ENCODE results near the gene IL13RA1.
"Not testable (repeated sequence)": the region's sequence is repeated elsewhere in the genome, so short reads cannot be mapped to it uniquely, and the experiment has no call there.

IL13RA1 gene

GRCh38 chrX:118726887-118727685, at the start of gene IL13RA1:
IL13RA1 (plus strand) TSS chrX:118727606; CDS start chrX:118727639, 33 bp downstream.
- no peak for DNase-seq (ENCODE audit: low read depth in 3 of 3)

- no peak for DNase-seq (ENCODE audit: low read depth in 3 of 3)
Measured at GRCh38 chrX:118679290-118679689, 48.1 kb upstream of the IL13RA1 start.

GRCh38 chrX:118682258-118683014, 45.0 kb upstream of the IL13RA1 start:
- no peak for DNase-seq (ENCODE audit: low read depth in 3 of 3)

DNA sequence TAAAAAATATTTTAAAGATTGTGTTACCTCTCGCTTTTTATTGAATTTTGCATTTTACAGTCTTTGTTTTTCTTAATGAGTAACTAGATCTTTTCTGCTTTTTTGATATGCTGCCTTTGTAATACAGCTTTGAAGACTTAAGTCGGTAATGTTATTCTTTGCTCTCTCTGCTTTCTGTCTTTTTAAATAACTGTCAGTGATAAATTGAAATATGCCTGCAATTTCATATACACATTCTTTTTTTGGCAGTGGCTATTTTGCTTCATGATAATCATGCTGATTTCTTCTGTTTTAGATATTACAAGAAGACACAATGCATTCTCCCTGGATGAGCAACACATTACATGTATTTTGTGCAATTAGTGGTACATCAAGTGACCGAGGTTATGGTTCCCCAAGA, 42.0 kb upstream of the IL13RA1 start:
- DNase-seq (ENCODE audit: low read depth in 3 of 3): no peak

- no peak for DNase-seq (ENCODE audit: low read depth in 3 of 3)
Measured at GRCh38 chrX:118688935-118689334, 38.5 kb upstream of the IL13RA1 start.

- DNase-seq (ENCODE audit: low read depth in 3 of 3): no peak
Measured at GRCh38 chrX:118693843-118694242, 33.6 kb upstream of the IL13RA1 start.

DNA sequence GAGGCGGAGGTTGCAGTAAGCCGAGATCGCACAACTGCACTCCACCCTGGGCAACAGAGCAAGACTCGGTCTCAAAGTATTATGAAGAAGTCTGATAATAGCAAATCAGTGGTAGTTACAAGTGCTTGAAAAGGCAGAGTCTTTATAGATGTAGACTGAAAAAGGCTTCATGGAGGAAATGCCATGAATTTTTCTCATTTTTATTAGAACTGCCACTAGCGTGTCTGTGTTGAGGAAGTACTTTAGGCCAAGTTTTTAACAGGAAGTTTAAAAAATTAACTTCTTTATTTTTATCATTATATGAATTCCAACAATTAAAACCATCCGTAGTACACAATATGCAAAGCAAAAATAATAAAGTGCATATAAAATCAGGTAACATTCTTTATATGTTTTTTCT, 32.8 kb upstream of the IL13RA1 start:
- no peak for DNase-seq (ENCODE audit: low read depth in 3 of 3)

GRCh38 chrX:118698516-118699170, 28.8 kb upstream of the IL13RA1 start:
- no peak for DNase-seq (ENCODE audit: low read depth in 3 of 3)

- DNase-seq (ENCODE audit: low read depth in 3 of 3): no peak
Measured at GRCh38 chrX:118702741-118703140, 24.7 kb upstream of the IL13RA1 start.

DNA sequence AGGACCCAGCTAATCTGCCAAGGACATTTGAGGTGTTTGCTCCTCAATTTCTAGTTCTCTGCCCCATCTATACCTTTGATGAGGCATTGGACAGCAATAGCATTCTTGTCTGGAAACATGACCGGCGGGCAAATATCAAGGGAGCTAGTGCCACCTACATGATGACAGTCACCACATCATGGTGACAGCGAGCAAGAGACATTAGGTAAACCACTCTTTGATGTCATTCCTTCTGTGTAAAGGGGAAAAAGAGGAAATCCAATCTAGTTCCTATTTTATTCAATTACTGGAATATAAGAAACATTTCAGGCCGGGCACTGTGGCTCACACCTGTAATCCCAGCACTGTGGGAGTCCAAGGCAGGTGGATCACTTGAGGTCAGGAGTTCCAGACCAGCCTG, 20.7 kb upstream of the IL13RA1 start:
- DNase-seq (ENCODE audit: low read depth in 3 of 3): no peak

GRCh38 chrX:118714521-118714920, 12.9 kb upstream of the IL13RA1 start:
- DNase-seq (ENCODE audit: low read depth in 3 of 3): no peak

- not testable (repeated sequence) for DNase-seq (ENCODE audit: low read depth in 3 of 3)
Measured at GRCh38 chrX:118715917-118716316, 11.5 kb upstream of the IL13RA1 start.

DNA sequence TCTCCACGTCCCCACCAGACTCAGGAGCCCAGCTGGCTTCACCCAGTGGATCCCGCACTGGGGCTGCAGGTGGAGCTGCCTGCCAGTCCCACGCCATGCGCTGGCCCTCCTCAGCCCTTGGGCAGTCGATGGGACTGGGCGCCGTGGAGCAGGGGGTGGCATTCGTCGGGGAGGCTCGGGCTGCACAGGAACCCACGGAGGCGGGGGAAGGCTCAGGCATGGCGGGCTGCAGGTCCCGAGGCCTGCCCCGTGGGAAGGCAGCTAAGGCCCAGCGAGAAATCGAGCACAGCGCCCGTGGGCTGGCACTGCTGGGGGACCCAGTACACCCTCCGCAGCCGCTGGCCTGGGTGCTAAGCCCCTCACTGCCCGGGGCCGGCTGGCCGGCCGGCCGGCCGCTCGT, 10.6 kb upstream of the IL13RA1 start:
- DNase-seq (ENCODE audit: low read depth in 3 of 3): not testable (repeated sequence)

GRCh38 chrX:118717678-118718391, 9.6 kb upstream of the IL13RA1 start:
- DNase-seq (ENCODE audit: low read depth in 3 of 3): no peak

DNA sequence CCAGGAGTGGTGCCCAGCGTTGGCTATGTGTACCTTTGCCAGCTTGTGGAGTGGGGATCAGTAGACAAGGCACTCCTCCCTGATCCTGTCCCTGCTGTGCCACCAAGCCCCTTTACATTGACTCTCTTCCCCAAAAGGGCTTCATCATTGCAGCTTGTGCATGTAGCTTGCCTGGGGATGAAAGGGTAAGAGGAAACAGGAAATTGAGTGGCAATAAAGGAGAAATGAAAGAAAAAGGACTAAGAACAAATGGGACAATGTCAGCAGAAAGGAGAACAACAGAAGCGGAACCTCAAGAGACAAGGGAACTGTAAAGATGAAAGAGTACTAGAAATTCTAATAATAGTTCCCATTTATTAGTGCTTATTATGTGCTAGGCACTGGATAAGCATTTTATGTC, 8.7 kb upstream of the IL13RA1 start:
- no peak for DNase-seq (ENCODE audit: low read depth in 3 of 3)

GRCh38 chrX:118720058-118720707, 7.2 kb upstream of the IL13RA1 start:
- no peak for DNase-seq (ENCODE audit: low read depth in 3 of 3)

GRCh38 chrX:118723376-118723775, 4.0 kb upstream of the IL13RA1 start:
- no peak for DNase-seq (ENCODE audit: low read depth in 3 of 3)

DNA sequence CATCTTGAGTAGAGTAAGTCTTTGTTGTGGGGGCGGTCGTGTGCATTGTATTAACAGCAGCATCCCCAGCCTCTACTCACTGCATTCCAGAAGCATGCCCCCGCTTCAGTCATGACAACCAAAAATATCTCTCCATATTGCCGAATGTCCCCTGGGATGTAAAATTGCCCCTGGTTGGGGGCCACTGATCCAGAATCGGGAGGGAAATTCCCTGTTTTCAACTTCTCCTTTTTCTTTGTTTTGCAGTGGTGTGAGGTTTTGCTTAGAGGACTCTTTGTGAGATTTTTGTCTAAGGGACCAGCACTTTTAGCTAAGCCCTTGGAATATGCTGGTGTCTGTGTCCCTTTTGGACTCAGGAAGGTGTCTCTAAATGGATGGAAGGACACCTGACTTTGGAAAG, 3.0 kb upstream of the IL13RA1 start:
- no peak for DNase-seq (ENCODE audit: low read depth in 3 of 3)

DNA sequence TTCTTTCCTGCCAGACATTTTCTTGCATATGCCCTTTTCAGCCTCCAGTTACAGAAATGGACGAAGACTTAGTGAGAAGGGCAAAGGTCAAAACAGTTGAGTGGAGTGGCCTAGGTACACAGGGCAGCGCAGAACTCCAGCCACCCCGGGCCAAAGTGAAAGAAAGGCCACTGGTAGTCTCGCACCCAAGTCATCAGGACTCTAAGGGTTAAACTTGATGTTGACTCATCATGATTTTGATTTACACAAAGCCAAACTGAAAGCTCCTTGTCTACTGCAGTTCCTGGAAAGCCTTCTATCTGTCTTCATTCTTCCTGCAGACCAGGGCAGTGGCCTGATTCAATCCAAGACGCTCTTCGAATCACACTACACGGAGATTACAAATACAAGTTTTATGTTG, 2.6 kb upstream of the IL13RA1 start:
- no peak for DNase-seq (ENCODE audit: low read depth in 3 of 3)

DNA sequence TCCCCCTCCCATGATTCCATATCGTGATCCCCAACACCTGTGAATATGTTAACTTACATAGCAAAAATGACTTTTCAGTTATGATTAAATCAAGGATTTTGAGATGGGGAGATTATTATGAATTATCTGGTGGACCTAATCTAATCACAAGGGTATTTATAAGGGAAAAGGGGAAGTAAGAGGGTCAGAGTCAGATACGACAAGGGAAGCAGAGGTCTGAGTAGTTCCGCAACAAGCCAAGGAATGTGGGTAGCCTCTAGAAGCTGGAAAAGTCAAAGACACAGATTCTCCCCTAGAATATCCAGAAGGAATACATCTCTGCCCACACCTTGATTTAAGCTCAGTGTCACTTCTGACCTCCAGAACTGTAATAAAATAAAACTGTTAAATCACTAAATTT, 1.0 kb upstream of the IL13RA1 start:
- DNase-seq (ENCODE audit: low read depth in 3 of 3): no peak

- DNase-seq (ENCODE audit: low read depth in 3 of 3): no peak
Measured at GRCh38 chrX:118727686-118728339, 407 bp downstream of the IL13RA1 start.
